Activated effector memory CD4-positive, alpha-beta T cell treated with anti-CD3 and anti-CD28 coated beads, Interleukin-2, amount 50 U/mL, for 16 hours (primary cell): ENCODE measurements around the gene GMNN.
"Not testable (repeated sequence)": the region's sequence is repeated elsewhere in the genome, so short reads cannot be mapped to it uniquely, and the experiment has no call there.

Experiments
- DNase-seq: peaks from one replicate; pipeline ENCODE4 v3.0.0-alpha.2; 2020

Gene GMNN

GRCh38 chr6:24774696-24775519, at the start of gene GMNN:
TSS of gene GMNN (plus strand) at chr6:24774937. CDS start at chr6:24777247, 2,310 bp downstream.
- DNase-seq, result peak; percentile 99

GRCh38 chr6:24730653-24731052, 44.1 kb upstream of the GMNN start:
- DNase-seq, result not testable (repeated sequence)

GRCh38 chr6:24731456-24732134, 43.1 kb upstream of the GMNN start:
- not testable (repeated sequence) for DNase-seq

- no peak for DNase-seq
Measured at GRCh38 chr6:24734166-24734565, 40.6 kb upstream of the GMNN start.

GRCh38 chr6:24734710-24735109, 40.0 kb upstream of the GMNN start:
- DNase-seq, result not testable (repeated sequence)

GRCh38 chr6:24738741-24739140, 36.0 kb upstream of the GMNN start:
- DNase-seq, result no peak

GRCh38 chr6:24740861-24741260, 33.9 kb upstream of the GMNN start:
- no peak for DNase-seq

- no peak for DNase-seq
Measured at GRCh38 chr6:24742216-24742738, 32.5 kb upstream of the GMNN start.

- no peak for DNase-seq
Measured at GRCh38 chr6:24743265-24743943, 31.3 kb upstream of the GMNN start.

GRCh38 chr6:24743944-24744335, 30.8 kb upstream of the GMNN start:
- no peak for DNase-seq

GRCh38 chr6:24744911-24745310, 29.8 kb upstream of the GMNN start:
- DNase-seq, result no peak

- no peak for DNase-seq
Measured at GRCh38 chr6:24749297-24749696, 25.4 kb upstream of the GMNN start.

GRCh38 chr6:24750878-24751277, 23.9 kb upstream of the GMNN start:
- not testable (repeated sequence) for DNase-seq

- DNase-seq, result no peak
Measured at GRCh38 chr6:24752503-24752902, 22.2 kb upstream of the GMNN start.

- DNase-seq, result no peak
Measured at GRCh38 chr6:24752917-24753492, 21.7 kb upstream of the GMNN start.

- DNase-seq, result no peak
Measured at GRCh38 chr6:24753545-24753944, 21.2 kb upstream of the GMNN start.

GRCh38 chr6:24754378-24754777, 20.4 kb upstream of the GMNN start:
- DNase-seq, result not testable (repeated sequence)

- DNase-seq, result no peak
Measured at GRCh38 chr6:24755279-24755678, 19.5 kb upstream of the GMNN start.

- DNase-seq, result no peak
Measured at GRCh38 chr6:24757611-24758010, 17.1 kb upstream of the GMNN start.

- DNase-seq, result no peak
Measured at GRCh38 chr6:24759718-24760117, 15.0 kb upstream of the GMNN start.

- DNase-seq, result no peak
Measured at GRCh38 chr6:24760210-24760609, 14.5 kb upstream of the GMNN start.

- DNase-seq, result no peak
Measured at GRCh38 chr6:24761193-24761835, 13.4 kb upstream of the GMNN start.

- no peak for DNase-seq
Measured at GRCh38 chr6:24761851-24762250, 12.9 kb upstream of the GMNN start.
